ENCODE results near the gene PACSIN2.

DNA sequence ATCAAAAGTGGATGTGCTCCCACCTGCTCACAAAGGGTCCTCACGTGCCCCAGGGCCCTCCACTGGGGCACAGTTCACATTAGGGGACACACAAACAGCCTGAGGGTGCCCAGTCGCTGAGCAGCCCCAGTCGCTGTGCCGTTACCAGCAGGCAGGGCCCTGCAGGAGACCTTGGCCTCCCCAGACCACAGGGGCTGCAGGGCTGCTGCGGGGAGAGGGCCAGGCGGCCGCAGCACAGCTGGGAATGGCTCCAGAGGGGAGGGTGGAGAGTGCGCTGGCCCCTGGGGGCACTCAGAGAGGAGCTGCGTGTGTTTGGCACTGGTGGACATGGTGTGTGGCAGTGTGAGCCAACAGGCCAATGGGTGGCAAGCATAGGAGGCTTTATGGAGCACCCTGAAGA lies 20.3 kb upstream of the PACSIN2 start:
- TF ChIP-seq KMT2B (CRISPR knock-in tag; IDR thresholded peaks at IDR 0.05): no peak
- TF ChIP-seq ZNF737 (CRISPR knock-in tag; IDR thresholded peaks at IDR 0.05; ENCODE audit: borderline replicate concordance): no peak
- TF ChIP-seq ZNF749 (CRISPR knock-in tag; IDR thresholded peaks at IDR 0.05; ENCODE audit: borderline replicate concordance): no peak
- TF ChIP-seq, protein P1, sequence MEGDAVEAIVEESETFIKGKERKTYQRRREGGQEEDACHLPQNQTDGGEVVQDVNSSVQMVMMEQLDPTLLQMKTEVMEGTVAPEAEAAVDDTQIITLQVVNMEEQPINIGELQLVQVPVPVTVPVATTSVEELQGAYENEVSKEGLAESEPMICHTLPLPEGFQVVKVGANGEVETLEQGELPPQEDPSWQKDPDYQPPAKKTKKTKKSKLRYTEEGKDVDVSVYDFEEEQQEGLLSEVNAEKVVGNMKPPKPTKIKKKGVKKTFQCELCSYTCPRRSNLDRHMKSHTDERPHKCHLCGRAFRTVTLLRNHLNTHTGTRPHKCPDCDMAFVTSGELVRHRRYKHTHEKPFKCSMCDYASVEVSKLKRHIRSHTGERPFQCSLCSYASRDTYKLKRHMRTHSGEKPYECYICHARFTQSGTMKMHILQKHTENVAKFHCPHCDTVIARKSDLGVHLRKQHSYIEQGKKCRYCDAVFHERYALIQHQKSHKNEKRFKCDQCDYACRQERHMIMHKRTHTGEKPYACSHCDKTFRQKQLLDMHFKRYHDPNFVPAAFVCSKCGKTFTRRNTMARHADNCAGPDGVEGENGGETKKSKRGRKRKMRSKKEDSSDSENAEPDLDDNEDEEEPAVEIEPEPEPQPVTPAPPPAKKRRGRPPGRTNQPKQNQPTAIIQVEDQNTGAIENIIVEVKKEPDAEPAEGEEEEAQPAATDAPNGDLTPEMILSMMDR (CRISPR knock-in tag; IDR thresholded peaks at IDR 0.05): 0 out of 2 replicates have a peak, but pooled peaks have one; percentile 6
- no peak for TF ChIP-seq ZNF121 (CRISPR knock-in tag; IDR thresholded peaks at IDR 0.05)
- TF ChIP-seq ZNF30 (CRISPR knock-in tag; IDR thresholded peaks at IDR 0.05): no peak
- TF ChIP-seq ZNF382 (CRISPR knock-in tag; IDR thresholded peaks at IDR 0.05; ENCODE audit: borderline replicate concordance): no peak
- no peak for TF ChIP-seq POLR2A (IDR thresholded peaks at IDR 0.05; ENCODE audit: insufficient read depth in 1 of 2, low read depth in 2 of 2, low read length in 2 of 2)
- no peak for TF ChIP-seq ELF4 (CRISPR knock-in tag; IDR thresholded peaks at IDR 0.05; ENCODE audit: borderline replicate concordance)
- TF ChIP-seq ISX (CRISPR knock-in tag; conservative IDR thresholded peaks at IDR 0.05): no peak
- no peak for TF ChIP-seq NONO (IDR thresholded peaks at IDR 0.05)
- TF ChIP-seq NONO (CRISPR knock-in tag; conservative IDR thresholded peaks at IDR 0.05): no peak
